GM19452 (cell line): Measurements from ENCODE around the gene TTC39A.
"Not testable (repeated sequence)": the region's sequence is repeated elsewhere in the genome, so short reads cannot be mapped to it uniquely, and the experiment has no call there.

Experiments used
- ATAC-seq: cut with Tn5 transposase; IDR thresholded peaks from one replicate; pipeline ENCODE4 v1.9.1; 2021; ENCODE audit not compliant: unreplicated experiment

TTC39A gene

DNA sequence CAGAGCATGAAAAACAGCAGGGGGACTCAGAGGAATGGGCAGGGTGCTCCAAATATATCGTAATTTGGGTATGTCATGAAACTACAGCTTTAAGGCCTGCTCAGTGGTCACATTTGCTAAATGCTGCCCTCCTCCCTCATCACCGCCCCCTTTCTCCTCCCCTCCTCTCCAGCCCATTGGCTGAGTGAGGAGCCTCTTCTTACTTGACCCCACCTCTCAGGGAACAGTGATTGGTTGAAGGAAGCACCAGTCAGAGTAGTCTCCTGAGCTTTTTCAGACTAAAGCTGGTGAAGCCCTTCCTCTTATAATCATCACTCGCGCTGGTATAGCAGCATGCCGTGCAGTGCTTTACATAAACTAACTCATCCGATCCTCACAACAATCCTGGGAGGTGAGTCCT, 10.0 kb upstream of the TTC39A start:
- no peak for ATAC-seq

DNA sequence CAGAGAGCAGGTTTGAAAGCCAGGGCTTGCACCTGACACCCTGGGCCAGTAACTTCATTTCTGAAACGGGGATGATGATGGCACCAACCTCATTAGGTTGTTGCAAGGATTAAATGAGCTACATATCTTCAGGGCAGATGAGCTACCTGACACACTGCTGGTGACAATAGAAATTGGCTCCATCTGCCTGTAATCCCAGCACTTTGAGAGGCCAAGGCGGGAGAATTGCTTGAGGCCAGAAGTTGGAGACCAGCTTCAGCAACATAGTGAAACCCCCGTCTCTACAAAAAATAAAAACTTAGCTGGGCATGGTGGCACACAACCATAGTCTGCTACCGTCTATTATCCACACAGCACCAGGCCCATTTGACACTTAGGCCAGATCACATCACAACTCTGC, 6.3 kb upstream of the TTC39A start:
- ATAC-seq: no peak

DNA sequence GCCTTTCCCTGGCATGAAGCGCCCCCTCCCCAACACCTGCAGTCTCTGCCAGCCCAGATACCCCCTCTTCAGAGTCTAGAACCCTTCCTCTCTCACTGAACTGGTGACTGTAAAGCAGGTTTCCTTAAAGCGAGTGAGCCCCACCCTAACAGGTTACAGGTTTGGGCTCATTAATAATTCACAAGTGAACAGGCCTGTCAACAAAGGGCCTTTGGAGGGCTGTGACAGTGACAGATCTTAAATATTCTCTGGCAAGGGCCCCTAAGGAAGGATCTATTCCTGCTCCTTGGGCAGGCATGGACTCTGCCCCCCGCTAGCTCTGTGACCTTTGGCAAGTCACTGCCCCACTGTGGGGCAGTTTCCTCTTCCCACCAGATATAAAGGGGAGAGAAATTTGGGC, 5.6 kb upstream of the TTC39A start:
- no peak for ATAC-seq

DNA sequence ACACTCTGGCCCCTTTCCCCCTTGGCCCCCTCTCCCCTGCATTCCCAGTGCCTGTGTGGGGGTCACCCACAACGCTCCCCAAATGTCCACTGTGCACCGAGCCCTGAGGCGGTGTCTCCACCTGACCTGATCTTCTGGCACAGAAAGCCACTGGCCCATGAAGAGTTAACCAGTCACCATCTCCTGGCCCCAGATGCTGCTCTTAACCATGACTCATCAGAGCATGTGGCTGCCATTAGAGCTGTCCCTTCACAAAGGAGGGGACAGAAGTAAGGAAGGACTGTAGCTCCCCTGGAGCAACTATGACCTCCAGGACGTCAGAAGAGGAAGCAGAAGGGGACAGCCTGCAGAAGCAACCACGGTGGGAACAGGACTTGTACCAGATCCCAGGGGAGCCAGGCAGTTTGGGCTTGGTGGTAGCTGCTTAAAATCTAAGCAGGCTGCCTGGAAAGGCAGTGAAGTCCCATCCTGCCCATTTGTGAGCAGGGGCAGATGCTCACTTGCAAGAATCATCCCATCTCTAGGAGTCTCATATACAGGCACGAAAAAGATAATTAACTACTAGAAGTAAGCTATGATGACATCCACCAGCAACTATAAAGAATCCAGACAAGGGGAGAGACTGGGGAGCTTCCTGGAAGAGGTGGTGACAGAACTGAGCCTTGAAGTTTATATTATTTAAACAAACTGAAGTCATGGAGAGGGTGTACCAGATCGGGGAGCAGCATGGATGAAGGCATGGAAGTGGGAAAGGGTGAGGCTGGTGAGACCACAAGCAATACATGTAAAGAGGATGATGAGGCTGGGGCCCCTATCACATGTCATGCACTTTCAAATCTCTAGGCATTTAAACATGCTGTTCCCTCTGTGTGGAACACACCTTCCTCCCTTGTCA, 1.1 kb upstream of the TTC39A start:
- ATAC-seq: no peak

DNA sequence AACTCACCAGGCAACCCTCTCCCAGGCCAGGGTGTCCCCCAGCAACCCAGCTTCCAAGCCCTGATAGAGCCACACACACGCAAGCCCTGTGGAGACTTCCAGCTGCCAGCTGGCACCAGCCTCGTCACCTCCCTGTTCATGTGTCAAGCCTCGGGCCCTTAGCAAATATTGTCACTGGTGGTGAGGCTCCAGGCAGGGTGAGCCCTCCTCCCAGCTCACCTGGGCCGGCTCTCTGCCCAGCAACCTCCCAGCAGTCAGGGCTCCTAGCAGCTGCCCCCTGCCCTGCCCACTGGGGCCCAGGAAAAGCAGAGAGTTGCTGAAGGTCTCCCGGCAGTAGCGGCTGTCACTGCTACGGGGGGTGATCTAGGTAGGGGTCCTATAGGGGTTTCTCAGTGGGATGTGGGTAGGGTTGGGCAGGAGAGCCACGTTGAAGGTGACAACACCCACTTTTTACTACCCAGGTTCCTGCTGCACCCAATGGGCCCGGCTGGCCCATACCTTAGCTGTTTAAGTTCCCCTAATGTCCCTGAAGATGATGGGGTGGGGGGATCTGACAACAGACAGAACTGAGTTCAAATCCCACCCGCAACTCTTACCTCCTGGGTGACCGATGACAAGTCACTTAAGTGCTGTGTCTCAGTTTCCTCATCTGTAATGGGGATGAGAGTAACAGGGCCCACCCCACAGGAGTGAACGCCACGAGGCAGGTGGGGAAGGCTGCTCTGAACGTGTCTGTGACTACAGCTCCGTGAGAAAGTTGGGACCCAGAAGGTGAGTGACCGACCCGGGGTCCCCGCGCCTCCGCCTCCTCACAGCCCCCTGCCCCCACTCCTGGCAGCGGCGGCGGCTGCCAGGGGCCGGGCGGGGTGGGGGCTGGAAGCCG, 678 bp downstream of the TTC39A start:
- ATAC-seq: no peak

DNA sequence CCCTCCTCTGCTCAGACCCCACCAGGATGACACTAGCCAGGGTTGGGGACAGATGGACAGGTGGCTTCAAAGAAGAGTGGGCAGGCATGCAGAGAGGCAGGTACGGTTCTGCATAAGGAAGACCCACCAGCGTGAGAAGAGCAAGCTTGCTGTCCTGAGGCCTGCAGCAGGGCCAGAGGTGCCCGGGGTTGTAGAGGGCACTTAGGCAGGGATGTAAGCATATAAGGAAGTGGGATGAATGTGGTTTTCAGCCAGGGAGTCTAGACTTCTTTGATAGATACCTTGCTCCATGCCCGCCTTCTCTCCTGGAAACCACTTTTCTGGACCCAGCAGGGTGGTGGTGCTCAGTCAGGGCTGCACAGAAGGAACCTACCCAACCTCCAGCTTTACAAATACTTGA, 1.4 kb downstream of the TTC39A start:
- ATAC-seq: no peak

DNA sequence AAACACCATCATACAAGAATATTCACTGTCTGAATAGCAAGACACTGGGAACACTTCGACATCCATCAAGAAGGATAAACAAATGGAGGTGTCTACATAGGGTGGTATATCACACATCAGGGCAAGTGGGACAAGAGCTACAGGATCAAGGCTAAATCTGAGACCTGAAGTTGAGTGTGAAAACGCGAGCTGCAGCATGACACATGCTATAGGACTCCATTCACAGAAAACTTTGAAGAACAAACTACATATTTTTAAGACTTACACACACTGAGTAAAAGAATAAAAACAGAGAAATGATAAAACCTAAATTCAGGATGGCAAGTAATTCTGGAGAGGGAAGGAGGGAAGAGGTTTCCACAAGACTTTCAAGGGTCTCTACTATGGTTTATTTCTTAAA, 2.1 kb downstream of the TTC39A start:
- no peak for ATAC-seq

DNA sequence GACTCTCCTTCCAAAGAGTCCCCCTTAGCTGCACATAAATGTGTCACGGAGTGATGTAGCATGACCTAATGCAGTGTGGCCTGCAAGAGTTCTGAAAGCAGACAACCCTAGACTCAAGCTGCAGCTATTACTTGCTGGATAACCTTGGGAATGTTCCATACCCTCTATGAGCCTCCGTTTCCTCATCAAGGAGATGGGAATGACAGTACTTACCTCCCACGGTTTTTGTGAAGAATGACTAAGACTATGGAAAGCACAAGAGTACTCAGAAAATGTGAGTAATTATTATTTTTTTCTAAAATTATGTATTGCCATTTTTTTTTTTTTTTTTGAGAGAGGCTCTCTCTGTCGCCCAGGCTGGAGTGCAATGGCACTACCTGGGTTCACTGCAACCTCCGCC, 3.0 kb downstream of the TTC39A start:
- no peak for ATAC-seq

DNA sequence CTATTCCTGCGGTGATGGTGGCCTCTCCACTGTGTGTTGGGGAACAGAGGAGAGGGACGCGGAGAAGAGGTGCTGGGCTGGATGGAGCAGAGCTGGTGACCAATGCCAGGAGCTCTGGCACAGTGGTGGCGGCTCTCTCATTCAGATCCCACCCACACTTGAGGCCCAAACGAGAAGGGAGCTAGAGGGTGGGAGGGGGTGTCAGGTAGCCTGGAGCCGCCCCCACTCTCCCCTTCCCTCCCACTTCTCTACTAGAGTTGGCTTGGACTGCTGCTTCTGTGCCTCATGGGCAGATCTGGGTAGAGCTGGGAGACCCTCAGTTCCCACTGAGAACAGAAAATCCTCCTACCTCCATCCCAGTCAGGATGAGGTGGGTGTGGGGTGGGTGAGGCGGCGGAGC, 3.5 kb downstream of the TTC39A start:
- no peak for ATAC-seq

DNA sequence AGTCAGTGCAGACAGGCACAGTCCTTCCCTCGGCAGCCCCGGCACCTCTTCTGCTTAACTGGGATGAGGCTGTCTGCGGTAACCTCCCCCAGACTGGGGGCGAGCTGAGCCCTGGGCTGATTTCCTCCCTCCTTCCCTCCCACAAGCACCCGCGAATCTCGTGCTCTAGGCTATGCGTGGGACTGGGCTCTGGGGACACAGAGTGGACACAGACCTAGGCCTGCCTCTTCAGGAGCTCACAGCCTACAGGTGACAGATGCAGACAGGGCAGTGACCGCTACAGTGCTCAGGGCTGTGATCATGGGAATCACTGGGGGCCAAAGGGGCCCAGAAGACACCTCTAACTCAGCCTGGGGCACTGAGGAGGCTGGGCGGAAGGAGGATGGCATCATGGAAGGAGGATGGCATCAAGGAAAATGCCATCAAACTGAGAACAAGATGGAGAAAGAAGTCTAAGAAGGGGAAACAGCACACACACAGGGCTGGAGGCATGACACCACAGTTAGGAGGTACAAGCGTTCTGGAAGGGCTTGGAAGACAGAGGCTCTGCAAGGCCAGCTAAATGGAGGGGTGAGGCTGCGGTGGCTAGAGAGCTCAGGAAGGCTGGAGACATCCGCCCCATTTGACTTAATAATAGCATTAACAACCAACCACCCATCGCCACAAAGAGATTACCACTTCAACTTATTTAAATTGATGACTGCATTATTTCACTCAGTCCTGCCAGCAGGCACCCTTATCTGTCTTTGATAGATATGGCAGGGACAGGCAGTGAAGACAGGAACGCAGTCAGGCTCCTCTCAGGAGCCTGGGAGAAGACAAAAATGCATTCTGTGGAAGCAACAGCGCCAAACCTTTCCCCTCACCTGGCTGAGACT, 4.2 kb downstream of the TTC39A start:
- no peak for ATAC-seq

DNA sequence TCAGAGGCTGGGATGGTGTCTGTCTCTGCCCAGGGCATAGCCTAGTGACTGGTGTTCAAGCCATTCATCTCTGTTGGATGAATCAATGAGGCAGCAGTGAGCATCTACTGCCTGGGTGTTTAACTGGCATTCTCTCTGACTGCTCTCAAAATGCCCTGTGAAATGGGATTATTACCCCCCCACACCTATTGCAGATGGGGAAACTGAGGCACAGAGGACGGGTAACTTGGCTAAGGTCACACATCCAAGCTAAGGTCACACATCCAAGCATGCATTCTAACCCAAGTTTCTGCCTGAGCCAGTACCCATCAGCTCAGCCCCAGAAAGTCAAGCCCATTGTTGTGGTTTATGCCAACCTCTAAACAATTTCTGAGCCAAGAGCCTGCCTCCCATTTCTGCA, 5.0 kb downstream of the TTC39A start:
- ATAC-seq: no peak

DNA sequence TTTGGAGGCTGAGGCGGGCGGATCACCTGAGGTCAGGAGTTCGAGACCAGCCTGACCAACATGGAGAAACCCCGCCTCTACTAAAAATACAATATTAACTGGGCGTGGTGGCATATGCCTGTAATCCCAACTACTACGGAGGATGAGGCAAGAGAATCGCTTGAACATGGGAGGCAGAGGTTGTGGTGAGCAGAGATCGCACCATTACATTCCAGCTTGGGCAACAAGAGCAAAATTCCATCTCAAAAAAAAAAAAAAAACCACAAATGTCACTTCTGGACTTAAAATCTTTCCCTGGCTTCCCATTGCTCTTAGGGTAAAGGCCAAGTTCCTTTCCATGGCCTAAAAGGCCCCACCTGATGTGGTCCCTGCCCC, 5.4 kb downstream of the TTC39A start:
- ATAC-seq: not testable (repeated sequence)

DNA sequence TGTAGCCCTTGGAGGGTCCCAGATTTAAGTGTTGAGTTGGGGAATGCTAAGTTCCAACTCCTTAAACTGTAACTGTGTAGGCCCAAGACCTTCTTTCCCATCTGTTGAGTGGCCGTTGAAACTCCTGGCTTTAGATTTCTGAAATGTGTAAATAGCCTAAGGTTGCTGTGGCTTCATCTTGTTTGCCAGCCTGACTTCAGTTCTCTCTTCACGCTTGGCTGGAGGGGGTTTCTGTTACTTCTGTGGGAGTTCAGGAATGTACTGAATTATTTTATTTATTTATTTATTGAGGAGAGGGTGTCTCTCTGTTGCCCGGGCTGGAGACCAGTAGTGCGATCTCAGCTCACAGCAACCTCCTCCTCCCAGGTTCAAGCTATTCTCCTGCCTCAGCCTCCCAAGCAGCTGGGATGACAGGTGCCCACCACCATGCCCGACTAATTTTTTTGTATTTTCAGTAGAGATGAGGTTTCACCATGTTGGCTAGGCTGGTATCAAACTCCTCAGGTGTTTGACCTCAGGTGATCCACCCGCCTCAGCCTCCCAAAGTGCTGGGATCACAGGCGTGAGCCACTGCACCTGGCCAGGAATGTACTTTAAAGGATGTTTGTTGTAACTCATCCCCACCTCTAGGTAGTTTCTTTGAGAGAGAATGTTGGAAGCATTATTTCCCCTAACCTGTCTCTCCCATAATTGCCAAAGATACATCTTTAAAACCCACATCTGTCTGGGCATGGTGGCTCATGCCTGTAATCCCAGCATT, 5.9 kb downstream of the TTC39A start:
- no peak for ATAC-seq

DNA sequence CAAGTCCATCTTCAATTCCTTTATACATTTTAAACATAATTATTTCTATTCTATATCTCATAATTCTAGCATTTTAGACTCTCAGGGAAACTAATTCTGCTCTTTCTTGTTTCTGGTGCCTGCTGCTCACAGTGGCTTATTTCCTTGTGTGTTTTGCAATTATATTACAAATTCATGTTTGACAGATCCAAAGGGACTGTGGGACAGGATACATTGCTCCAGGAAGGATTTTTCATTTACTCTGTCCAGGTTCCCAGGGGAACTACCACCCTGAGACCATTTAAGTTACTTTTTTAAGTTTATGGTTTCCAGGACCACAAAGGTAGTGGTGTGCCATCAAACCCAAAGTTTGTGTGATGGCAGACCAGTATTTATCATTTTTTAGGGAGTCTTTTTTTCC, 6.6 kb downstream of the TTC39A start:
- no peak for ATAC-seq

DNA sequence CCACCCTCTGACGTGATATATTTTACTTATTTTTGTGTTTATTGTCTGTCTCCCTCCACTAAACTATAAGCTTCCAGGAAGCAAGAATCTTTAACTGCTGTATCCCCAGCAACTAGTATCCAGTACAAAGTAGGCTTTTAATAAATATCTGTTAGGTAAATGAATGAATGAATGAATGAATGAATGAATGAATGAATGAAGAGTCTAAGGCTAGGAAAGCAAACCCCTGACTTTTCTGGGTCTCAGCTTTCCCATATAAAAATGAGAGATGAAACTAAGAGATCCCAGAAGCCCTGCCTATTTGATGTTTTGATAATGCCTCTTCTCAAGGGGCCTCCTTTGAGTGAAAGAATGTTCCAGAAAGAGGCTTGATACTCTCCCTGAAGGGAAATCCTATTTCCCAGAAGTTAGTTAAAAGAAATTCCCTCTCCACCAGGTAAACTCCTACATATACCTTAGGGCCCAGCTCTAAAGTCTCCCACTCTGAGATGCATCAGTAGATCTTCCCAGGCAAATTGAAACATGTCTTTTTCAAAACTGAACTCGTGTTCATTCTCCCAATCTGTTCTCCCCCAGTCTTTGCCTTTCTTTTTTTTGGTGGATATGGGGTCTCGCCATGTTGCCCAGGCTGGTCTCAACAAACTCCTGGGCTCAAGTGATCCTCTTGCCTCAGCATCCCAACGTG, 7.8 kb downstream of the TTC39A start:
- no peak for ATAC-seq

DNA sequence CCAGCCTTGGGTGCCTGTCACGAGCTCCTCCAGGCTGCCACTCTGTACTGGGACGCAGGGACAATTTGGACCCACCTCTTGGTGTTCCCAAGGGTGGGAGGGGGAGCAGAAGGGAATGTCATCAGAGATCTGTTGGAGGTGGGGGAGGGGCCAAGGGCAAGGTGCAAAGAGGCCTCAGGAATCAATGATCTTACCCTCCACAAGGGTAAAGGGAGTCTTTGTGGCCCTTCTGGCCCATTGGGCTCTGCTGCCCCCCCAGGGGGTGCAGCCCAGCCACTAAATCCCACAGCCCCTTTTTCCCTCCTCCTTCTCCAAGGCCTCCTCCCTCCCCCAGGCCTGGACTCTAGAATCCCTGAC, 8.5 kb downstream of the TTC39A start:
- no peak for ATAC-seq

DNA sequence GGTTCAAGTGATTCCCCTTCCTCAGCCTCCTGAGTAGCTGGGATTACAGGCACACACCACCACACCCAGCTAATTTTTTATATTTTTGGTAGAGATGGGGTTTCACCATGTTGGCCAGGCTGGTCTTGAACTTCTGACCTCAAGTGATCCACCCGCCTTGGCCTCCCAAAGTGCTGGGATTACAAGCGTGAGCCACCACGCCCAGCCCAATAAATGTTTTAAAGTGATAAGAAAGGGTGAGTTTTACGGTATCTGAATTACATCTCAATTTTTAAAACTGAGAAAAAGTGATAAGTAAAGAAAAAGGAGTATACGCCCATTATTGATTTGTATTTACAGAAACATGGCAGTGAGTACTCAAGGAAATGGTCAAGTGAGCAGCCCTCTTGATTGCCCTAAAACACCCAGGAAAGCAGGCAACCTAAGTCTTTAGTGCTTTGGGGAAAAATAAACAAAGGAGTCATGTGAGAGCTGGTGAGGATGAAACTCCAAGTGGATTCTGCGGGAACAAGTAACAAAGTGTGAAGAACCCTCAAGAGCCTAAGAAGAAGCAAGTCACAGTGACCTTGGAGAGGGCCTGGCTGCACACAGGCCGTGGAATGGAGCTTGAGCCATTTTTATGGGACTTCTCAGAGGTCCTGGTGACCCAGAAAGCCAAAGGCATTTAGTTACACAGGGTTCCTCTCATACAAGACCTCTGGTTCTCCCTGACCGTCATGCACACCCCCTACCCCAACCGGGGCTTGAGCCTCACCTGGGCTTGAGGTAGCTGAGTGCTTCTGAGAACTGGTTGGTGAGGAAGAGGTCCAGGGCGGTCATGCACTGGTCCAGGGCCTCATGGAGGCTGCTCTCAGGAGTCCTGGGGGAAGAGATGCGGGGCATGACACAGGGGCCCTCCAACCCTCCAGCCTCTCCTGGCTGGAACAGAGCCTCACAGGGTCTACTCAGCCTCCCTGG, 9.1 kb downstream of the TTC39A start:
- no peak for ATAC-seq

DNA sequence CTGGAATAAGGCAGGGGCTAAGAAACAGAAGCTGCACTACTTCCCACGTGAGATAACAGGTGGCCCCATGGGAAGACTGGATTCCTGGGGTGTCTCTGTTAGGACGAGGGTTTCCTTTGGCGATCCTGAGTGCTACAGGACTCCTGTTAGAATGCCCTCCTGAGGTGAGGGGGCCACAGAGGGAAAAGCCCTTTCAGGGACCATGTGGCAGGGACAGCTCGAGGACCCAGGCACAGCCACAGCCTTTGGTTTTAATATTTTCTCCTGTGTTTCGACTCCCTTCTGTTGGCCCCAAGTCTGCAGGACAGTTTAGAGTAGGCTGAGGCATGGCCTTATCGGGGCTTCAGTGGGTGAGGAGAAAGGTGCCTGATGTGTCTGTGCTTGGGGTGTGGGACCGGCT, 12.6 kb downstream of the TTC39A start:
- ATAC-seq: no peak

DNA sequence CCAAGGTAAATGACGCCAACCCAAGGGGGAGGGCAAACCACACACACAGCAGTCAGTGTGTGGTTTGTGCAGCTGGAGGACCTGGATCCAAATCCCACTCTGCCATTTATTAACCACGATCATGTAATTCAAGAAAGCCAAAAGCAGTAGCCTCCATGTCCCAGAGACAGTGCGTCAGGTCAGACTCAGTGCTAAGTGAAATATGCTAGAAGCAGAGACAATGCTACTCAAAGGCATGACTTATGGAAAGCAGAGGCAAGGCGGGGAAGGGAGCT, 13.6 kb downstream of the TTC39A start:
- no peak for ATAC-seq
